ENCODE data around the gene PCSK2.

The PCSK2 gene

DNA sequence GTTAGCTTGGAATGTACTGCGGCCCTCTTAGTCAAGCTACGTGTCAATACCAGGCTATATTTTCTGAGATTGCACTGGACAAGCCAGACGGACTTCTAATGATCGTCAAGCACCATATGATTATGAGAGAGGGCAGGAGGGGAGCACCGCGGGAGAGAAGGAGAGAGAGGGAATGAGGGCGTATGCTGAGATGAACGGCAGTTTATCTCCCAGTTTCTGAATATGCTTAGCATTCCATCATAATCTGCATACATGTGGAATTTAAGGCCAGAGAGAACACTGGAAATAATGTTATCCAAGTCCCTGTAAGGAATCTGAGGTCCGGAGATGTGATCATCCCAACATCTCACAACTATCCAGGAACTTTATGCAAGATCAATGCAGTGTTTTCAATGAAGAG lies 244.1 kb downstream of the PCSK2 start:
- no peak for DNase-seq

DNA sequence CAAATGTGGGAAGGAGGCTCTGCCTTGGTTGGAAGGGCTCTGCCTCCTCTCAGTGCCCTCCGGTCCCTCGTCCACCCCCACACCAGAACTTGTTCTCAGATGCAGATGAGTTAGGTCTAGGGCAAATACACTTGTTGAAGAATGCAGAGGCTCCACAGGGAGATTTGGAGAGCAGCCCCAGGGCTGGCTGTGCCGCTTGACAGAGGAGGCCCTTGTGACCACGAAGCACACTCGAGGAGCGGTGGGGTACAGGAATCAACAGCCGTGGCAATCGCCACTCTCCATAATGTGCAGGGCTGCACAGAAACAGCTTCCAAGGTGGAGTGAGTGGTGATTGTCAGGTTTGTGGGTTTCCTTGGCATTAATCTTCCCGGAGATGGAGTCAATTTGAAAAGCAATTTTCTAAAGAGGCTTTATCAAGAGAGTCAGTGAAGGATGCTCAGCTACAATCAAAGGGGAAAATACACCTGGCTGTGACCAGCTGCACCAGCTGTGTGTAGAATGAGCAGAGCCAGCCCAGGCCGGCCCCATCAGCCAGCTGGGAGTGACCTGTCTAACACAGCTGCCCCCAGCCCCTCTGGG lies 244.9 kb downstream of the PCSK2 start:
- DNase-seq, result no peak

DNA sequence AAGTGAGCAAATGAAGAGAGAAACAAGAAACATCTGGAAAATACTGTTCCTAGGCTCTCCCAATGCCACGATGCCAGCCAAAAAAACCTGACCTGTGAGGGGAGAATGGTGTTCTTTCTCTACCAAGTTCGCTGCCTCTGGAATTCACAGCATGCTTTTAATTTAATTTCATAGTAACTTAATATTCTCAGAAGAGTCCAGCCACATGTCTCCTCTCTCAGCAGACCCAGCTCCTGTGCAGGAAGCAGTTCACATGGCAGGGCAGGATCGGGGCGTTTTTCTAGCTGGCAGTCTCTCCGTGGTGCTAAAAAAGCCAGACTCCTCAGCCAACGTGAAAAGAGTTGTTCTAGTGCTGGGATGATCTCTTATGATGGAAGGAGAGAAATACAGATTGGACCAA lies 246.8 kb downstream of the PCSK2 start:
- DNase-seq, result no peak

DNA sequence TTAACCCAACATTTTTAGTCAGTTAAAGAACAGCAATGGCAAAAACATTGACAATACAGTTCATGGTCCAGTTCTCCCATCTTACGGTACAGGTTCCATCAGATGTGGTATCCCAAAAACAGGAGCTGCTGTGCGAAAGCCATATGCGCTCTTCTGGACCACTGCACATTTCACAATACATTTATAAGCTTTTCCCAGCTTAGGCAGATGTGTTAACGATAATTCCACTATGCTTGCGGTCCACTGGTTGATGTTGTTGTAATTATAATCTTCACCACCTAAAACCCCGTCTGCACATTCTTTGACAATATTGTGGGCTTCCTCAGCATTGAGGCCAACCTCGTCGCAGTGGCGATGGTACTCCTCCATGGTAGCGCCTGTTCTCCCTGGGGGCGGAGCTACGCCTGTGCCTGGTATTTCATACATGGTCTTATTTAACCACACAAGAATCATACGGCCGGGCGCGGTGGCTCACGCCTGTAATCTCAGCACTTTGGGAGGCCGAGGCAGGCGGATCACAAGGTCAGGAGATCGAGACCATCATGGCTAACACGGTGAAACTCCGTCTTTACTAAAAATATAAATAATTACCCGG lies 252.3 kb downstream of the PCSK2 start:
- no peak for DNase-seq

DNA sequence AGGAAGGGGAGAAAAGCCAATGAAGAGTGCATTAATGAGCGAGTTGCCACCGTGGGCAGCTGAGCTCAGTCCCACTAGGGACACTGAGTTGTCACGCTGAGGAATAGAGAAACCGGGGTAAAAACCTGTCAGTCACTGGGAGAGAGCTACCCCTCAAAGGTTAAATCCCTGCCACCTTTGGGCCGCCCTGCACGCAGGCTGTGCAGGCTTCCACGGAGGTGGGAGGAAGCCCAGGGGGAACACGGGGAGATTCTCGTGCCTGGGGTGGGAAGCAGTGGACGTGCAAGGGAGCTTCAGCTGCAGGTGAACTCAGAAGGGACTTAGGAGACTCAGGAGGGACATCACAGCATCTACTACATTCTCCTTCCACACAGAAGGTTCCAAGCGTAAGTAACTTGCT lies 253.9 kb downstream of the PCSK2 start:
- no peak for DNase-seq

DNA sequence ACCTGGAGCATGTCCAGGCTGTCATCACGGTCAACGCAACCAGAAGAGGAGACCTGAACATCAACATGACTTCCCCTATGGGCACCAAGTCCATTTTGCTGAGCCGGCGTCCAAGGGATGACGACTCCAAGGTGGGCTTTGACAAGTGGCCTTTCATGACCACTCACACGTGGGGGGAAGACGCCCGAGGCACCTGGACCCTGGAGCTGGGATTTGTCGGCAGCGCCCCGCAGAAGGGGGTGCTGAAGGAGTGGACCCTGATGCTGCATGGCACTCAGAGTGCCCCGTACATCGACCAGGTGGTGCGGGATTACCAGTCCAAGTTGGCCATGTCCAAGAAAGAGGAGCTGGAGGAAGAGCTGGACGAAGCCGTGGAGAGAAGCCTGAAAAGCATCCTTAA lies 254.8 kb downstream of the PCSK2 start:
- DNase-seq, result no peak

DNA sequence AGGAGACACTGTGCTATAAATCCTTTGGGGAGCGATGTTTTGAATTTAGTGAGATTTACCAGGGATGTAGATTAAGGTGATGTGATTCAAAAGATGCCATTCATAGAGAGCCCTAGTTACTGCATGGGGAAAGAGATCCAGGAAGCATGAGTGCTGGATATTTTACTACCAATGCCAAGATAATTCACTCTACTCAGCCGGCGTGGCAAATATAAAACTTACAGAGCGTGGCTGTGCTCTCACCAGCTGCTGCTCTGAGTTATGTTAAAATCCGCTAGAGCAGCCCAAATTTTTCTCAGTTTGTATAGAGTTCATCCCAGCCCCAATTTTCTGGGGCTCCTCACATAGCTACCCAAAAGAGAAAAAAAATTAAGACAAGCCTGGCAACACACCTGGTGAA lies 255.7 kb downstream of the PCSK2 start:
- DNase-seq, result no peak

DNA sequence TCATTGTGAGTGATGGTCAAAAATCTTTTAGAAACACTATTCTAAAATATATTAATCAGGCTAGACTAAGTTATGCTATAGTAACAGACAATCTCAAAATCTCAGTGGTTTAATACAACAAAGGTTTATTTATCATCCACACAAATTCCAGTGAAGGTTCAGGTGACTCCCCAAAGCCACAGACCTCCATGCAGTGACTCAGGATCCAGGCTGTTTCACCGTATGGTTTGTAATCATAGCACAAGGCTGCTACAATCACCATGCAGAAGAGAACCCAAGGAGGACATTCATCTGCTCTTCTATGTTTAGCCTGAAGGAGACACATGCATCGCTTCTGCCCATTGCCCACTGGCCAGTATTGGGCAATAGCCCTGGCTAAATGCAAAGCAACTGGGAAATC lies 258.2 kb downstream of the PCSK2 start:
- DNase-seq, result no peak

DNA sequence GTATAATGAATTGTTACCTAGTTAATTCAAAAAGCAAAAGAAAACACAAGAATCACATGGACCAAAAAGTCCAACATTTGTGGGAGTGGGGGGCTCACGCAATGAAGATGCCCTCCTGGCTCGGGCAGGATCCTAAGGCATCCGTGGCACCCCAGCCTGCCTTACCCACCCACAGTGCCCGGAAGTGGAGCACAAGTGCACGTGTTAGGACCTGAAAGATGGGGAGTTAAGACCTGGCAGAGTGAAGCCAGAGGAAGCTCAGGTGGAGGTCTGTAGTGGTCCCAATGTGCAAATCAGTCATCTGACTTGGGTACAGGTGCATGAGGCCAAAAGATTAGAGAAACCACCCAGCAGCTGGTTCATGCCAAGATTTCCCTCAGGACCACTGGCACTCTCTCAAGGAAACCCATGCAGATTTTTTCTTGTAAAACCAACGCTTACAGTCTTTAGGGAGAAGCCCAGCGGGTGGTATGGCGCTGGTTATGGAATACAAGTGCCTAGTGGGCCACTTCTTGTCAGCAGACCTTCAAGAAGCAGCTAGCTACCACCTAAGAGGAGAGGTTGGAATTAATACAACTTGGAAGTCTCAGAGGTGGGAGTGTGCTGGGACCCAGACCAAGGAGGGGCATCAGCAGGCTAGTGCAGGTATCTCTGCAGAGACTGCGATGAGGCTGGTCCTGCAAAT lies 262.2 kb downstream of the PCSK2 start:
- no peak for DNase-seq

DNA sequence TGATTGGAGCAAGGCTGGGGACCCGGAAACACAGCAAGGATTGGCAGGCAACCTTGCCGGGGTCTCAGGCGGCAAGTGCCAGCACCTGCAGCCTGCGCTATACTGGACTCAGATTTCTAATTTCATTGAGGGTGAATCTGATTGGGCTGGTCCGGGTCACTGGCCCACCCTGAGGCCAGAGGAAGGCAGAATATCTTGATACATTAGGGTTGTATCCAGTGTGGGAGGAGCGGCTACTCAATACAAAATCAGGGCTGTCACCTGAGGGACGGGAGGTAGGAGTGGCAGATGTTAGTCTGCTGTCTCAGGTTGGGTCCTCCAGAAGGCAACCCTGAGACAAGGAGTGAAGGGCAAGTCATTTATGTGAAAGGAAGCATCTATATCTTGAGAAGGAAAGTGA lies 263.7 kb downstream of the PCSK2 start:
- no peak for DNase-seq

DNA sequence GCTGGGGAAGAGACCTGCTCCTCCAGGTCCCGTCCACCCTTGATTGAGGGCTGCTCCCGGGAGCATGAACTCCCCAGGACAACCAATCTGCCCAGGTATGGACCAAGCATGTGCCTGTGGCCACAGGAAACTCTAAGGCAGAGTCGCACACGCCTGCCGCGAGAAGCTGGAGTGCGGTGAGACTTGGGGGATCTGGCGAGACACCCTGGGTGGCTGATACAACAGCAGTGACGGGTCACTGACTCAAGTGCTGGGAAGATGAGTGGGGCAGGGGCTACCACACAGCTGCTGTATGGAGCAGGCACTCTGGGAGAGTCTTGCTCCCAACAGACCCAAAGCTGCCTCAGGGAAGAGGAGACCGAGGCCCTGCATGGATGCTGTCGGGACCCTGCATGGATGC lies 264.2 kb downstream of the PCSK2 start:
- no peak for DNase-seq

DNA sequence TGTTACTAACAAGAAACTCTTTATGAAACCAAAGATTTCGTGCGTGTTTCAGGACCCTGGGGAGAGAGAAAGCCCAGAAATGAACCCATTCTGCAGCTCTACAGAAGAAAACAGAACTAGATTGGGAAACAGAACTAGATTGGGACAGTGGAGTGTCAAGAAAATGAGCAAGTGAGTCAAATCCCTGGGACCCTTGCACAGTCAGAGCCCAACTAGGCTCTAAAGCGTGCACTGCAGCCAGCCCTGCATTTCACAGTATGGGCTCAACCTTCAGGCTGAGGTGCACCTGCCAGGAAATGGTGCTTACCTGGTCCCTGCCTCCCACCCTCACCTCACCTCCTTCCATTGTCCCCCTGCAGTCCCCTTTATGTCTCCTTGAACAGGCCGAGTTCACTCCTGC lies 264.6 kb downstream of the PCSK2 start:
- no peak for DNase-seq

DNA sequence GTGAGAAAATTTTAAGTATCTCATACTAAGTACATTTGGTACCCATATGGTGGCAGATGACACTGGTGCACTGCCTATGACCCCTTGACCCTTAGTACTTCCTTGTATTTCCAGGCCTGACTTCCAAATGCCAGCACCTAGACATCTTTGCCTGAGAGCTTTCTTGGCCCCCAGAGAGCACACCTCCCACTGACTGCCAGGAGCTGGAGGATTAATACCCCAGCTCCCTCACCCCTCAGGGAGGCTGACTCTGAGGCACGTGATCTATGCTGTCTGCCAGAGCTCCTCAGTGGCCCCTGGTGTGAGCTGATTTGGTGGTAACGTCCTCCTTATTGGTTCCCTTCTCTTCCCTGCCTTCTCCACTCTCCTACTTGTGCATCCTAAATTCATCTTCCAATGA lies 266.3 kb downstream of the PCSK2 start:
- DNase-seq, result no peak

DNA sequence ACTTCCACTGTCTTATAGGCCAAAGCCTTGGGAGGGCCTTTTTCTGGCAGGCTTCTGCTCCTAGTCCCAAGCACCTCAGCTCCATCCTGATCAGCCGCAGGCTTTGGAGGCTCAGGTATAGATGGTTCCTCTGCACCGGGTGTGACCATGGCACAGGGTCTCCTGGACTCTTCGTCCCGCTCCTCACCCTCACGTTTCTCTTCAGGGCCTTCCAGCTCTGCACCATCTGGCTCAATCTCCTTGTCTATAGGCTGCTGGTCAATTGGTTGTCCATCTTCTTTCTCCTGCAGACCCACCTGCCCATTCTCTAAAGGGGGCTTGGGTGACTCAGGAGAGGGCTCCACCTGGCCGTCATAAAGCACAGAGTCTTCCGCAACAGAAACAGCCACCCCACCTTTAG lies 267.4 kb downstream of the PCSK2 start:
- no peak for DNase-seq

DNA sequence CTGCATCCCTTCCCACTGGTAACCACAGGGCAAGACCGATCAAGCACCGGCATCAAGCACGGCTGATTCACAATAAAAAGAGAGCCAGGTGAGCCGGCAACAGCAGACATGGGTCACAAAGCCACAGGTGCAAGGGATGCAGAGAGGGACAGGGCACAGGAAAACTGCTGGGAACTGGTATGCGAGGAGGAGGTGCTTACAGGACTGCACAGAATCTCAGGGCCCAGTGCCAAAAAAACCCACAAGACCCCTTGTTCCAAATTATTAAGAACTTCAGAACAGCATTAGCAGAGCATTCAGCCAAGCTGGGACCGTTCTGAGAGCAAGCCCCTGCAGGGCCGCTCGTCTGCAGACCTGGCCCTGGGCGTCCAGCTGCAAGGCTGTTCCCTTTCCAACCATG lies 269.0 kb downstream of the PCSK2 start:
- no peak for DNase-seq

DNA sequence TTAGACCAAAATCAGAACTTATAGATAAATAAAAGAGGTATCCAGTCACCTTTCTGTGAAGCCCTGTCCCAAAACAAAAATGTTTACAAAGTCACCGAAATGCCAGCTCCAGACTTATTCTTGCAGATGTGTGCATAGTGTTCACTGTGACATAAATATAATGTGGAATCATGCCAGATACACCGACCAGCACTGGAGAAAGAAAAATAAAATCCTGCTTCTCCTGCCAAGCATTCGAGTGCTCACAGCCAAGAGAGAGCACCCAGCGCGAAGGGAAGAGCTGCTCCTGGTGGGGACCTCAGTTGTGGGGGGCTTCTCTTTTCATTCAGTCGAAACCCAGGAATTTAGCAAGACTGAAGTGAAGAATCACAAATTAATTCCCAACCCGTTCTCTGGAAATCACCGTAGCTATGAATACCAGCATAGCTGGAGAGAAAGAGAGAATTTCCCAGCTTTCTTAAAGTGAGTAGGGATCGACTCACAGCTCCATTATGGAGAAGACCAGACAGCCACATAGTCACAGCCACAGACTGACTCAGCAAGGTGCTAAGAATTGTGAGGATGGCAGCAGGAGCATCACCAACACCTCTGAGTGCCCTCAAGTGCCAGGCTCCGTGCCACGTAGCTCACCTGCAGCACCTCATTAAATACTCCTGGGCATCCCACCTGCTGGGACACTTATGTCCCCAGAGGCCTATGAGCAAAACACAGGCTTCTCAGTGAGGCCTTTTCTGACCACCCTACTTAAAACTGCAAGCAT lies 271.2 kb downstream of the PCSK2 start:
- no peak for DNase-seq

DNA sequence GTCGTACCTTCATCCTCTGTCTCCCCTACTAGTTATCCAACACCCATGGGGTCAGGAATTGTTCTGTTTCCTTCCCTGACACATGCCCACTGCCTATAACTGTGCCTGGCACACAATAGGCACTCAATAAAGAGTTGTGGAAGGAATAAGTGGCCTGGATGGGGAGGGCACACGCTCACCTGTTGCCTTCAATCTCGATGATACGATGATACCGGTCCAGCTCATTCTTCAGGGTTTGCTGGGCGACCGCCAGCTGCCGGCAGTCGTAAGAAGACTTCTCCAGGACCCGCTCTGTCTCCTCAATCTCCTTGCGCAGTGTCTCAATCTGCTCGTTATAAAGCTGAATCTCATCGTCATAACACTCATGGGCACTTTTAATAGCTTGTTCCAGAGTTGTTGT lies 271.8 kb downstream of the PCSK2 start:
- no peak for DNase-seq

DNA sequence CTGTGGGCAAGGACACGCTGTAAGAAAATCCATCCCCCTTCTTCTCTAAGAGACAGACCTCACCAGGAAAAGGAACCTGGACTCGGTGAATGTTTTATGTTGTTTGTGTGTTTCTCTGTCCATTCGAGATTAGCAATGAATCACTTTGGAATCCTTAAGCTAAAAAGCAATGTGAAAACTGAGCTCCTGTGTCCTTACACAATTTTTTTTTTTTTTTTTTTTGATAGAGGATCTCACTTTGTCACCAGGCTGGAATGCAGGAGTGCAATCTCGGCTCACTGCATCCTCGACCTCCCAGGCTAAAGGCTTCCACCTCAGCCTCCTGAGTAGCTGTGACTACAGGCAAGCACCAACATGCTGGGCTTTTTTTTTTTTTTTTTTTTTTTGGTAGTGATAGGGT lies 272.2 kb downstream of the PCSK2 start:
- no peak for DNase-seq

DNA sequence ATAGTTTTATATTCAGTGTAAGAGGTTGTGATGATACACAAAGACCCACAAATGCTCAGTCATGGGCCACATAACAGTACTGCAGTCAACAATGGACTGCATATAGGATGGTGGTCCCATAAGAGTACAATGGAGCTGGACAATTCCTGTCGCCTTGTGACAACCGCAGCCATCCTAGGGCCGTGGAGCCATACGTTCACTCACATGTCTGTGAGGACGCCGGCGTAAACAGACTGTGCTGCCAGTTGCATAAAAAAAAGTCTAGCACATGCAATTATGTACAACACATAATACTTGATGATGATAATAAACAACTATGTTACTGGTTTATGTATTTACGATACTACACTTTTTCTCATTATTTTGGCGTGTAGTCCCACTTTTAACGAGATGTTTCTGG lies 273.4 kb downstream of the PCSK2 start:
- DNase-seq, result no peak

DNA sequence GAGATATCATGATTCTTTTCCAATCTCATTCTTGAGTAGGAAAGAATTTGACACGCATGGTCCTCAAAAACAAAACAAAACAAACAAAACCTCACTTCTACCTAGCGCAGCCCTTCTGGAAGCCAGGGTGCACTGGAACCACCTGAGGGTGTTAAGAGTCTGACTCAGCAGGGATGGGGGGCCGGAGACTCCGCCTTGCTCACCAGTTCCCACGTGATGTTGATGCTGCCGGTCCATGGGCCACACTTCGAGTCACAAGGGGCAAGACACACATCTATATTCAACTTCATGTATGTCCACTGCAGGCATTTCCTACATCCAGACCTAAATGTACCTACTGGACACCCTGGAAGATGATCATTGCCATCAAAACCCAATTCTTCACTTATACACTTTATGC lies 274.0 kb downstream of the PCSK2 start:
- no peak for DNase-seq

DNA sequence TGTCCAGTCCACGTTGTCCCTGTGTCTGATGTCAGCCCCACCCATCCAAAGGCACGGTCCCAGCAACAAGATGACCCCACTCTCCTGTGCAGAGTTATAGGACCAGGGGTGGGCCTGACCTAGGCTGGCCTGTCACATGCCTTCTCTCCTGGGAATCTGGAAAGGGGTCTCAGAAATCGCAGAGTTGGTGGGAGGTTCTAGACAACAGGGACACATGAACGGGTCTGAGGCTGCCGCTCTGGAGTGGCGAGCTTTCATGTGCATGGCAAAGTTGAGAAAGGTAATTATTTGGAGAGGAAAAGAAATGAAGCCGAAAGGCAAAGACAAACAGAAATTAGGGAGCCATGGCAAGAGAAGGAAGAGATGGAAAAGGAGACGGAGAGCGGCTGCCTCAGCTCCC lies 274.9 kb downstream of the PCSK2 start:
- DNase-seq, result no peak

DNA sequence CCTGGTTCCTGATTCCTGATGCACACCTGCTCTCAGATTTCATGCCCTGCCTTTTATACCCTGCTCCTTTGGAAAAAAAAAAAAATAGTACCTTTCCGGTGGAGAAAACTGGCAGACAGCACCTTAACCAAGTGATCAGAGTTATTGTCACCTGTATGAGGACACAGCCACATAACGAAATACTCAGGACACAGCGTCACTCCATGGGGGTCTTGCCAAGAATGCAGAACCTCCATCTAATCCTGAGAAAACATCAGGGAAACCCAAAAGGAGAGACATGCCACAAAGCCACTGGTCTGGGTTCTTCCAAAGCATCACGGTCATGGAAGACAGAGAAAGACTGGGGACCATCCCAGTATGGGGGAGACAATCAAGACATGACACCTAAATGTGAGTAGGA lies 275.3 kb downstream of the PCSK2 start:
- no peak for DNase-seq
